HK-2 (cell line): ENCODE measurements around the gene PGAM2.

Experiments used
- DNase-seq: peaks from one replicate; pipeline ENCODE4 v3.0.0-alpha.2; 2018; ENCODE audit not compliant: unreplicated experiment

PGAM2 gene

DNA sequence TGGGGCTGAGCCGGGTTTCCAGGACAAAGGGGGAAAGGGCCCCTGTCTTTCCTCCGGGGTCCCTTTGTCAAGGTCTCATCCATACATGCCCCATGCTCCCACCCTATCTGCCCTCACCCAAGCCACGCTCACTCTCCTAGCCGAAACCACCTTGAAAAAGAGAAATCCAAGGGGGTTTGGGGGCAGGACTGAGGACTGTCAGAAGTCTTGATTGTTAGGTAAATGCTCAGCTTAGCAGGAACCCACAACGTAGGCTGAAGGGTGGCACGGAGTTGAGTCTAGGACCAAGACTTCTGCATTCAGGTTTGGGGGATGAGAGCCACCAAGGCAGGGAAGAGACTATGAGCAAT lies 719 bp upstream of the PGAM2 start:
- no peak for DNase-seq

- DNase-seq = no peak
These were observed 456 bp downstream of the PGAM2 start for GRCh38 chr7:44064791-44065430.

DNA sequence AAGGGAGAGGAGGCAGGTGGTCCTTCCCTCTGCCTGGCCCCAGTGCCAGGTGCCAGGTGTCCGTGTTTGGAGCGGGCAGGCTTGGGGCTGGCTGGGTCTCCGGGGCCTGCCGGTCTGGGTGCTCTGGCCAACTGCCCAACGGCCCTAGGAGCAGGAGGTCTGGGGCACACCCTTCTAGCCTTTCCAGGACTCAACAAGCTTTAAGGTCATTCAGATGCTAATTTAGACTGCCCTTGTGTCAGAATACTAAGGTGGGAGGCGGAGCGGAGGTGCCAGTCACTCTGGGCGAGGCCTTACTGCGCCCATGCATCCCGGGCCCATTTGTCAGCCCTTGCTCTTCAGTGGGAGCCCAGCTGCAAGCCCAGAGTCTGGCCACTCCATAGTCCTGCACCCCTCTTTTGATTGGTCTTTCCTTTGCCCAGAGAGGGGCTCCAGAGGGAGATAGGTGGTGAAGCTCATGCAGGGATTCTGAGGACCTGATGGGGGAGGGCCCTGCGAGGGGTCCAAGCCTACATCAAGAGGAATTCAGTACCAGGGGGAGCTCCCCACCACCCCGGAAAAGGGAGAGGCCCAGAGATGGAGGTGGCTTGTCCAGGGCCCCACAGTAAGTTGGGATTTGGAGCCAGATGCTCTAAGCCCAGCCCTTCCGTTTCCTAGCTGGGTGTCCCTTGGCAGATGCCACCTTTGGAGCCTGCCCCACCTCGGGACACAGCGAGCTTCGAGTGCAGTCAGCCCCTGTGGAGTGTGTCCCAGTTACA lies 1.3 kb downstream of the PGAM2 start:
- DNase-seq = no peak

- DNase-seq = no peak
These were observed 1.8 kb downstream of the PGAM2 start for GRCh38 chr7:44063547-44063893.

GRCh38 chr7:44062903-44063295 lies 2.5 kb downstream of the PGAM2 start:
- no peak for DNase-seq

- no peak for DNase-seq
These were observed 3.0 kb downstream of the PGAM2 start for GRCh38 chr7:44062180-44062902.

- no peak for DNase-seq
These were observed 3.7 kb downstream of the PGAM2 start for GRCh38 chr7:44061645-44062179.

DNA sequence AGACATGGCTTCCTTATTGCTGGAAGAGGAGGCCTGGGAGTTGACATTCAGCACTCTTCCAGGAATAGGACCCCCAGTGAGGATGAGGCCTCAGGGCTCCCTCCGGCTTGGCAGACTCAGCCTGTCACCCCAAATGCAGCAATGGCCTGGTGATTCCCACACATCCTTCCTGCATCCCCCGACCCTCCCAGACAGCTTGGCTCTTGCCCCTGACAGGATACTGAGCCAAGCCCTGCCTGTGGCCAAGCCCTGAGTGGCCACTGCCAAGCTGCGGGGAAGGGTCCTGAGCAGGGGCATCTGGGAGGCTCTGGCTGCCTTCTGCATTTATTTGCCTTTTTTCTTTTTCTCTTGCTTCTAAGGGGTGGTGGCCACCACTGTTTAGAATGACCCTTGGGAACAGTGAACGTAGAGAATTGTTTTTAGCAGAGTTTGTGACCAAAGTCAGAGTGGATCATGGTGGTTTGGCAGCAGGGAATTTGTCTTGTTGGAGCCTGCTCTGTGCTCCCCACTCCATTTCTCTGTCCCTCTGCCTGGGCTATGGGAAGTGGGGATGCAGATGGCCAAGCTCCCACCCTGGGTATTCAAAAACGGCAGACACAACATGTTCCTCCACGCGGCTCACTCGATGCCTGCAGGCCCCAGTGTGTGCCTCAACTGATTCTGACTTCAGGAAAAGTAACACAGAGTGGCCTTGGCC lies 4.3 kb downstream of the PGAM2 start:
- DNase-seq = no peak

DNA sequence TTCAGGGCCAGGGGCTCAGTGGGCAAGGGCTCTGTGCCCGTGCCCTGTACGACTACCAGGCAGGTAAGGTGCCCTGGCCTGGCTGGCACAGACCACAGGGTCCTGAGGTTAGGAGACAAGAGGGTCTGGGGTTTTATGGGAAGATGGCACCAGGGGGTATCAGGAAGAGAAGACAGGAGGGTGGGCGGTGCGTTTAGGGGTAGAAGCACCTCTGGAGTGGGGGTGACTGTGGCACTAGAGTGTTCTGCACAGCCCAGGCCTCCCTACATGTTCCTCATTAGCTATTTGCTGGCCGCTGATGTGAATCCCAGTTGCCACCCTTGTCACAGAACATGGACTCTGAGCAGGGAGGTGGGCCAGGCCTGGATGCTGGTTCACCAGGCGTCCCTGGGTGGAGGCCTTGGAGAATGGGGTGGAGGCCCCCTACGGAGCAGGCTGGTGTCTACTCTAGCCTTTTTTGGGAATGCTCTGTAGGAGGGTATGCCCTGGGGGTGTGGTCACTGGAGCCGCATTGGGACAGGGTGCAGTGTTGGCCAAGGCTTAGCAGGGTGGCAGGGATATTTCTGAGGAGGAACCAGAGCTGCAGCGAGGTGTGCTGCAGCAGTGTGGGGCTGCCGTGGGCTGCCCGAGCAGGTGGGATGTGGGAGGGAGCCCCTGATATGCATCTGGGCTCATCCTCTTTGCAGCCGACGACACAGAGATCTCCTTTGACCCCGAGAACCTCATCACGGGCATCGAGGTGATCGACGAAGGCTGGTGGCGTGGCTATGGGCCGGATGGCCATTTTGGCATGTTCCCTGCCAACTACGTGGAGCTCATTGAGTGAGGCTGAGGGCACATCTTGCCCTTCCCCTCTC lies 5.0 kb downstream of the PGAM2 start:
- no peak for DNase-seq

DNA sequence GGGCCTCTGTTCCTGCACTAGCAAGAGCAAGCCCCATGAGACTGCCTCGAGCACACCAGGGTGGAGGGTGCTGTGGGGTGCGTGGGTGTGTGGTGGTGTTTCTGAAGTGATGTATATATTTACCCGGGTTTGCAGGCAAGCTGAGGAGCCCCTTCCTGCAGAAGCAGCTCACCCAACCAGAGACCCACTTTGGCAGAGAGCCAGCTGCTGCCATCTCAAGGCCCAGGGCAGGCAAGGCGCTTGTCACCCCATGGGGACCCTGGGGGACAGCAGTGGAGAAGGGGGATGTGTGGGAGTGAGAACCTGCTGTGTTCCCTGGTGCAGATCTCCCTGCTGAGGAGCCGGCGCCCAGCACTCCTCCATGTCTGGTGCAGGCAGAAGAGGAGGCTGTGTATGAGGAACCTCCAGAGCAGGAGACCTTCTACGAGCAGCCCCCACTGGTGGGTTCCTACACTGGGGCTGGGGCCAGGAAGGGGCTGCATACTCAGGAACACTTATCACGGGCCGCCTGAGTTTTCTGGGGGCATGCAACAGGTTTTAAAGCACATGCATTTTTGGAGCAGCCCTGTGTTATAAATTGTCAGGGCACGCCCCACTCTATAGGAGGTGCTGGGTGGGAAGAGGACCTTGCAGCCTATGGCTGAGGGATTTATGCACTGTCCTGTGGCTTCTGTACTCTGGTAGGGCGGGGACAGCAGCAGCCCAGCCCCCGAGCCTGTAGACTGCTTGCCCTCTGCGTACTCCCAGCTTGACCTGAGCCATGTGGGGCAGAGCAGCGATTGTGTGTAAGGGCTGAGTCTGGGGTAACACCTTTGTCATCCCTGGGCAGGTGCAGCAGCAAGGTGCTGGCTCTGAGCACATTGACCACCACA lies 5.9 kb downstream of the PGAM2 start:
- no peak for DNase-seq

DNA sequence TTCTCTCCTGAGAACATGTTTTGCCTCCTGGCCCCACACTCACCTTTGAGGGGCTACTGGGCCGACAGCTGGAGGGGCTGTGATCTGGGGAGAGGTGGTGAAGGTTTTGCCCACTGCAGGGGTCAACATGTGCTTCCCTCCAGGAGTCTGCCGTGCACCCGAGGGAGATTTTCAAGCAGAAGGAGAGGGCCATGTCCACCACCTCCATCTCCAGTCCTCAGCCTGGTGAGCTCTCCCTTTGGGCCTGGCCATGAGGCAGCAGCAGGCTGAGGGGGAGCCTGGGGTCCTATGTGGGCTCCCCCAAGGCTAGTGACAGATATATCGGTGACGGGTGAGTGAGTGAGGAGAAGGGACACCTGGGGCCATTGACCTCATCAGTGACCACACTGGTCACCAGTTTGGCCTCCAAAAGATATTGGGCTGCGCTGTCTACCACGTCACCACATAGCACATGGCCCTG lies 6.6 kb downstream of the PGAM2 start:
- no peak for DNase-seq

GRCh38 chr7:44057849-44058758 lies 7.3 kb downstream of the PGAM2 start:
- DNase-seq = no peak

- DNase-seq = no peak
These were observed 8.1 kb downstream of the PGAM2 start for GRCh38 chr7:44057181-44057848.

- no peak for DNase-seq
These were observed 8.7 kb downstream of the PGAM2 start for GRCh38 chr7:44056681-44057080.

DNA sequence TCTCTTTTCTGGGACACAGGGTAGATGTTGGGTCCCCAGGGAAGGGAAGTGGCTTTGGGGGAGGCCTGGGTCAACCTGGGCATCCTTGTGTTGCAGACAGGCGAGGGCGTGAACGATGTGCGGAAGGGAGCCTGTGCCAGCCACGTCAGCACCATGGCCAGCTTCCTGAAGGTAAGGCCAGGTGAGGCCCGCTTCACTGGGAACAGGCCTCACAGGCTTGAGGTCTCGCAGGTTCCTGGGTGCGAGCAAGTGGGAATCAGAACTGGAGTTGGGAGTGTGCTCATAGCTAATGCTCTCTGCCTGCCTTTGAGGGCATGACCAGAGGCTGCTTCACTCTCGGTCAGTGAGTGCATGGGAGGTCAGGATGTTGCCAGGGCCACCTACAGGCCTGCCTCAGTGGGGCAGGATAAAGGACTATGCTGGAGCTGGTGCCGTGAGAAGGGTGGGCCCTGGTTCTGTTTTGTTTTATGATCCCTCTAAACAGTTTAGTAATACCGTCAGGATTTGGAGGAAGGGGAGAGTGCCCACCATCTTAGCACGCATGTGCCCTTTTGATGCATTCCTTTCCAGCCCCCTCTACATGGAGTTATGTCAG lies 12.5 kb downstream of the PGAM2 start:
- DNase-seq = no peak

- DNase-seq = no peak
These were observed 13.7 kb downstream of the PGAM2 start for GRCh38 chr7:44051611-44052220.

GRCh38 chr7:44050915-44051560 lies 14.3 kb downstream of the PGAM2 start:
- DNase-seq = no peak
